OCI-LY7 (cell line): Measurements from ENCODE around the gene GAP43. TPM values are rescaled to one million over a fixed set of nuclear protein-coding genes. Genes with fewer than 3 reads are reported as not detected.

Experiments used
- BruUV-seq: library from RNA; stranded (reverse); fragments of 400-500 nt; replicated peaks from 2 replicates; lab custom pipeline; 2021; lab: Mats Ljungman, UMichigan
- CTCF ChIA-PET: fragments of 300-600 bp; sonication (Branson Sonifier 250); formaldehyde crosslinking; loops from one replicate; lab custom pipeline; 2022; ENCODE audit warnings: antibody characterized with exemption; ENCODE audit not compliant: unreplicated experiment; lab: Charles Lee
- POLR2A ChIA-PET: fragments of 300-600 bp; sonication (Branson Sonifier 250); formaldehyde crosslinking; loops from one replicate; lab custom pipeline; 2022; ENCODE audit warnings: antibody characterized with exemption; lab: Charles Lee
- DNase-seq: peaks from one replicate; pipeline ENCODE4 v3.0.0-alpha.2; 2015; ENCODE audit warnings: low spot score
- H2AFZ ChIP-seq: fragments of 200-600 bp; sonication (generic), shearing (Covaris generic); 2 replicates; pipeline ENCODE4 v1.6.1; 2014; ENCODE audit warnings: mild to moderate bottlenecking, antibody characterized with exemption, low read length, moderate library complexity
- H3K27ac ChIP-seq: fragments of 200-600 bp; sonication (generic); 2 replicates; pipeline ENCODE4 v1.5.1; 2014; ENCODE audit warnings: mixed run types, low read depth, mild to moderate bottlenecking, moderate library complexity, low read length, inconsistent platforms; ENCODE audit not compliant: poor library complexity, severe bottlenecking
- H3K36me3 ChIP-seq: fragments of 200-600 bp; sonication (generic); 2 replicates; pipeline ENCODE4 v1.6.1; 2014; ENCODE audit warnings: mild to moderate bottlenecking, antibody characterized with exemption, low read length, moderate library complexity, mixed read lengths; ENCODE audit not compliant: insufficient read depth
- H3K4me1 ChIP-seq: fragments of 200-600 bp; sonication (generic); 2 replicates; pipeline ENCODE4 v1.5.1; 2014; ENCODE audit warnings: mild to moderate bottlenecking, low read length; ENCODE audit not compliant: insufficient read depth, poor library complexity, severe bottlenecking
- H3K4me2 ChIP-seq: fragments of 200-600 bp; sonication (generic); 2 replicates; pipeline ENCODE4 v1.6.1; 2014; ENCODE audit warnings: mild to moderate bottlenecking, low read length
- H3K4me3 ChIP-seq: fragments of 200-600 bp; sonication (generic); 2 replicates; pipeline ENCODE4 v1.5.1; 2014; ENCODE audit warnings: mild to moderate bottlenecking, low read depth, low read length; ENCODE audit not compliant: poor library complexity, severe bottlenecking
- H3K79me2 ChIP-seq: fragments of 200-600 bp; sonication (generic); 2 replicates; pipeline ENCODE4 v1.6.1; 2016; ENCODE audit warnings: low read depth, mild to moderate bottlenecking, low read length, moderate library complexity, mixed read lengths; ENCODE audit not compliant: insufficient read depth
- H3K9me2 ChIP-seq: fragments of 200-600 bp; sonication (generic); 2 replicates; pipeline ENCODE4 v1.6.1; 2016; ENCODE audit warnings: mild to moderate bottlenecking, low read length, mixed read lengths; ENCODE audit not compliant: insufficient read depth
- H3K9me3 ChIP-seq: fragments of 200-600 bp; sonication (generic); 2 replicates; pipeline ENCODE4 v1.6.1; 2014; ENCODE audit warnings: mild to moderate bottlenecking, mixed run types, low read length, mixed read lengths
- H4K20me1 ChIP-seq: fragments of 200-600 bp; sonication (generic); 2 replicates; pipeline ENCODE4 v1.6.1; 2014; ENCODE audit warnings: mild to moderate bottlenecking, antibody characterized with exemption, low read length, moderate library complexity, mixed read lengths; ENCODE audit not compliant: insufficient read depth
- EZH2phosphoT487 ChIP-seq: fragments of 200-600 bp; sonication (generic); IDR thresholded peaks from 2 replicates; pipeline ENCODE4 v1.6.1; 2018; ENCODE audit warnings: low read depth, borderline replicate concordance, mild to moderate bottlenecking, mixed run types, antibody characterized with exemption, low read length, moderate library complexity, mixed read lengths
- intact Hi-C: fragments of 100-400 bp; cut with micrococcal nuclease; formaldehyde crosslinking; loops from one replicate; pipeline ENCODE4 v1.10.0; 2022; ENCODE audit not compliant: unreplicated experiment
- total RNA-seq, 2 experiments: library from RNA; depleted of rRNA in 1 of 2; stranded (reverse); fragments of >200 nt in 1 of 2; shearing (Covaris generic) in 1 of 2; gene quantifications; 2 replicates each; pipeline ENCODE4 v1.2.3, GENCODE V29; 2014 to 2022
- TF ChIP-seq, protein P1 (sequence below): fragments of 200-600 bp; sonication (generic); conservative IDR thresholded peaks from 2 replicates; pipeline ENCODE4 v1.5.1; 2014; ENCODE audit warnings: mild to moderate bottlenecking, antibody characterized with exemption, low read length, moderate library complexity, mixed read lengths

The GAP43 gene
- total RNA-seq, 2 experiments from 2014 or later: not detected

DNA sequence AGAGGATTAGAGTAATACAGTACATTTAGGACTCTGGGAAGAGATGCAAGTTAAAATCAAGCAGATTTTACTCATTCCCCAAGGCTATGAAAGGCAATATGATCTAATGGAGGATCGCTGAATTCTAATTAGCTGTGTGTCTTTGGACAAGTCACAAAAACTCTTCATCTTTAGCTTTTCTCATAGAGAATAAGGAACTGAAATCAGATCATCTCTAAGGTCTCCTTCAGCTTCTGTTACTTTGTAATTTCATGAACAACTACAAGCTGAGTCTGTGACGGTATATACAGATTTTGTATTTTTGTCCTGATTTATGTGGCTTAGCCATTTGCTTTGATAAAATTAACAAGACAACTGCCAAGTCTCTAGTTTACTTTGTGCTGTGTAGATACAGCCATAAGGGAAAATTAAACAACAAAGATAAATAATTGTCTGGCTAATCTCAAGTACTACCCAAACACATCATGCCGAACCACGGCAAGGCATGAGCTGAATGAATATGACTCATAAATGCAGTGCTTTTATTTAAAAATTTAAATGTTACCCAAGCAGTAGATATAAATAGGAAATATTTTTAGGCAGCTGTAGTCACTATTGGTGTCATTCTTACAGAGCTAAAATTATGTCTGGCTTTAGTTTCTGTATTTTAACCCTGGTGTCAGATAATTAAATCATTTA, 81.5 kb downstream of the GAP43 start:
- no peak for DNase-seq
- POLR2A ChIA-PET: interaction anchor here (0.6 kb wide), 1 partner anchor 663 kb away, joined by 5 read pairs; no protein-coding TSS in a partner anchor
- Histone ChIP-seq H3K79me2 (no peaks in the 10 kb centered on the region), H3K4me1 (no peaks in the 10 kb centered on the region), H3K9me3 (no peaks in the 10 kb centered on the region), H3K36me3 (no peaks in the 10 kb centered on the region), H3K4me2 (no peak overlapping the region), H3K4me3 (no peak overlapping the region), H4K20me1 (no peaks in the 10 kb centered on the region), H2AFZ (no peak overlapping the region), H3K27ac (no peak overlapping the region), H3K9me2 (no peaks in the 10 kb centered on the region)
- CTCF ChIA-PET: no interaction called here
- no TSS peak for BruUV-seq
- no peak for TF ChIP-seq EZH2phosphoT487
- TF ChIP-seq, protein P1, sequence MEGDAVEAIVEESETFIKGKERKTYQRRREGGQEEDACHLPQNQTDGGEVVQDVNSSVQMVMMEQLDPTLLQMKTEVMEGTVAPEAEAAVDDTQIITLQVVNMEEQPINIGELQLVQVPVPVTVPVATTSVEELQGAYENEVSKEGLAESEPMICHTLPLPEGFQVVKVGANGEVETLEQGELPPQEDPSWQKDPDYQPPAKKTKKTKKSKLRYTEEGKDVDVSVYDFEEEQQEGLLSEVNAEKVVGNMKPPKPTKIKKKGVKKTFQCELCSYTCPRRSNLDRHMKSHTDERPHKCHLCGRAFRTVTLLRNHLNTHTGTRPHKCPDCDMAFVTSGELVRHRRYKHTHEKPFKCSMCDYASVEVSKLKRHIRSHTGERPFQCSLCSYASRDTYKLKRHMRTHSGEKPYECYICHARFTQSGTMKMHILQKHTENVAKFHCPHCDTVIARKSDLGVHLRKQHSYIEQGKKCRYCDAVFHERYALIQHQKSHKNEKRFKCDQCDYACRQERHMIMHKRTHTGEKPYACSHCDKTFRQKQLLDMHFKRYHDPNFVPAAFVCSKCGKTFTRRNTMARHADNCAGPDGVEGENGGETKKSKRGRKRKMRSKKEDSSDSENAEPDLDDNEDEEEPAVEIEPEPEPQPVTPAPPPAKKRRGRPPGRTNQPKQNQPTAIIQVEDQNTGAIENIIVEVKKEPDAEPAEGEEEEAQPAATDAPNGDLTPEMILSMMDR: no peak
- intact Hi-C loops: no loop called here

DNA sequence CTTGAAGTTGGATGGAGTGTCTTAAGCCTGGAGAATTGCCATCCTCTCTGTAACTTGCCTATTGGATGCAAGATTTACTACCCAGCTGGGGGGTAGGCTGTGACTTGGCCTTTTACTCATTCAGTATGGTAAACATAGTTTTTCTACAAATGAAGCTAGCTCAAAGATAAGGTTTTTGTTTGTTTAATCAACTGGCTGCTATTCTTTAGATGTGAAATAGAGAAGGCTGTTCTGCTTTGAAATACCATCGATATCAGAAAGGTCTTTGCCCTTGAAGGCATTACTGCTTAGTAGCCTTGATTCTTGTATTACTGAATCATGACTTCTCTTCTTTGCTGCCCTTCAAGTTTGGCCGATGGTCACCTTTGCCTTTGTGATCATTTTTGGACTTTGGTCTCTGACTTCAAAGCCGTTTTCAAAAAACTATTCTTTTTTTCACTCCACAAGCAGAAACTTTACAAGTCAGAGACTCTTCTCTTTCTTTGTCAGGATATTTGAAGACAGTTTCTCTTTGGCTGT, 83.1 kb downstream of the GAP43 start:
- ChIA-PET POLR2A (no interaction called here), CTCF (no interaction called here)
- Histone ChIP-seq H3K4me3 (no peak overlapping the region), H3K4me2 (no peak overlapping the region), H2AFZ (no peak overlapping the region), H3K79me2 (no peaks in the 10 kb centered on the region), H3K9me3 (no peaks in the 10 kb centered on the region), H3K9me2 (no peaks in the 10 kb centered on the region), H3K36me3 (no peaks in the 10 kb centered on the region), H3K27ac (no peak overlapping the region), H3K4me1 (no peaks in the 10 kb centered on the region), H4K20me1 (no peaks in the 10 kb centered on the region)
- intact Hi-C loops: no loop called here
- TF ChIP-seq, protein P1: no peak
- no peak for TF ChIP-seq EZH2phosphoT487
- no TSS peak for BruUV-seq
- DNase-seq: no peak

DNA sequence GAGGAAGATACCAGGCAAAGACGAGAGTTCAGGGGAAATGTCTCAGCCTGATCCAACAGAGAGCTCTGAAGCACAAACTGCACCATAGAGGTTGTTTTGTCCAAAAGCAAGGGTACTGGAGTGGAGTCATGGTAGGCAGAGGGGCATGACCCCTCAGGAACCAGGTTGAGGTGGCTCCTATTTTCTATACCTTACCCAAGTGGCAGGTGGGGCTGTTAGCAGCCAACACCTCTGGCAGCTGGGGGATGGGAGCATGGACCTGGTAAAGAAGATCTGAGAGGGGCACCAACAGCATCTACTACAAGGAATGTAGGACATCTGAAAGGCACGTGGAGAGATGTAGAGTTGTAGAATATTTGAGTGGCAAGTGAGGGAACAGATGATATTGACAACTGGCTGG, 85.2 kb downstream of the GAP43 start:
- Histone ChIP-seq H2AFZ (no peak overlapping the region), H3K9me2 (no peaks in the 10 kb centered on the region), H3K27ac (no peak overlapping the region), H3K4me2 (no peak overlapping the region), H3K36me3 (no peaks in the 10 kb centered on the region), H3K4me3 (no peak overlapping the region), H3K4me1 (no peaks in the 10 kb centered on the region), H3K79me2 (no peaks in the 10 kb centered on the region), H4K20me1 (no peaks in the 10 kb centered on the region), H3K9me3 (no peaks in the 10 kb centered on the region)
- ChIA-PET POLR2A (no interaction called here), CTCF (no interaction called here)
- BruUV-seq: no TSS peak
- DNase-seq: no peak
- intact Hi-C loops: no loop called here
- no peak for TF ChIP-seq EZH2phosphoT487
- TF ChIP-seq, protein P1: no peak
